Kidney (tissue), 14 donors: Measurements from ENCODE around the gene HNF4A. TPM values are rescaled to one million over a fixed set of nuclear protein-coding genes. Genes with fewer than 3 reads are reported as not detected.

ENCODE experiments used
- DNase-seq, 5 donors: peaks; one replicate each; pipeline ENCODE4 v3.0.0-alpha.2; 2013 to 2020
- FAIRE-seq: peaks from 2 replicates; lab custom pipeline; 2012; peaks lifted over from hg19 to GRCh38; lab: Jason Lieb, UNC
- H3K27ac ChIP-seq, 2 donors: one replicate each; pipeline ENCODE4 v1.7.0; 2013; ENCODE audit warnings: low read depth in 2 of 2, low read length in 2 of 2, inconsistent platforms in 1 of 2
- H3K27me3 ChIP-seq: one replicate; pipeline ENCODE4 v1.7.1; 2013; ENCODE audit warnings: low read length, inconsistent platforms; ENCODE audit not compliant: control insufficient read depth, insufficient read depth
- H3K36me3 ChIP-seq, 3 donors: one replicate each; pipeline versions ENCODE4 v1.7.0 to v1.7.1; 2013; ENCODE audit warnings: low read length in 3 of 3, control low read depth in 1 of 3, inconsistent platforms in 1 of 3; ENCODE audit not compliant: insufficient read depth in 3 of 3, control insufficient read depth in 2 of 3
- H3K4me1 ChIP-seq, 3 donors: one replicate each; pipeline versions ENCODE4 v1.7.0 to v1.7.1; 2013; ENCODE audit warnings: low read length in 3 of 3, inconsistent platforms in 1 of 3, low read depth in 1 of 3; ENCODE audit not compliant: control insufficient read depth in 2 of 3, insufficient read depth in 2 of 3
- H3K4me3 ChIP-seq, 3 donors: one replicate each; pipeline versions ENCODE4 v1.7.0 to v1.8.1; 2013; ENCODE audit warnings: low read length in 3 of 3, control low read depth in 1 of 3, inconsistent platforms in 1 of 3
- H3K9ac ChIP-seq, 3 donors: one replicate each; pipeline versions ENCODE4 v1.7.0 to v1.7.1; 2013; ENCODE audit warnings: low read length in 3 of 3, control low read depth in 1 of 3, inconsistent platforms in 1 of 3
- H3K9me3 ChIP-seq, 3 donors: one replicate each; pipeline versions ENCODE4 v1.7.0 to v1.7.1; 2013; ENCODE audit warnings: low read length in 3 of 3, control low read depth in 1 of 3, inconsistent platforms in 1 of 3; ENCODE audit not compliant: control insufficient read depth in 2 of 3, insufficient read depth in 1 of 3
- intact Hi-C: fragments of 100-400 bp; cut with DNase I; formaldehyde crosslinking; loops from one replicate; pipeline ENCODE4 v1.11.1; 2022
- polyA plus RNA-seq: library from polyadenylated mRNA; stranded (reverse); fragments of 350-450 nt; fragmentation: Illumina TruSeq; extraction: RNeasy Lipid Tissue Mini Kit (QIAGEN cat#74804); gene quantifications from one replicate; pipeline ENCODE4 v1.2.3, GENCODE V29; 2014; ENCODE audit warnings: low read depth, low replicate concordance; ENCODE audit not compliant: insufficient read depth
- total RNA-seq: library from RNA; stranded (reverse); fragmentation: NEBNext Ultra II Directional; extraction: Animal tissue kit (Norgen Biotek cat#: 25700); gene quantifications from one replicate; pipeline ENCODE4 v1.2.1, GENCODE V29; 2021
- TF ChIP-seq, protein P1 (sequence below): IDR thresholded peaks from 3 replicates; pipeline ENCODE4 v1.5.1; 2012; ENCODE audit warnings: mild to moderate bottlenecking, moderate library complexity, borderline replicate concordance; ENCODE audit not compliant: insufficient read depth; ENCODE audit errors: extremely low read depth
- donor health status: control.
- donor health status: control.
- donor health status: control.
- donor health status: control.
- donor health status: control.
- donor health status: DM: yes; HTN: yes; CAD: no.
- donor health status: Normal renal cell carcinoma (clear cell type).

HNF4A gene
- total and polyA plus RNA-seq, 2 donors from 2014 or later = 26.0 to 42.1 TPM

DNA sequence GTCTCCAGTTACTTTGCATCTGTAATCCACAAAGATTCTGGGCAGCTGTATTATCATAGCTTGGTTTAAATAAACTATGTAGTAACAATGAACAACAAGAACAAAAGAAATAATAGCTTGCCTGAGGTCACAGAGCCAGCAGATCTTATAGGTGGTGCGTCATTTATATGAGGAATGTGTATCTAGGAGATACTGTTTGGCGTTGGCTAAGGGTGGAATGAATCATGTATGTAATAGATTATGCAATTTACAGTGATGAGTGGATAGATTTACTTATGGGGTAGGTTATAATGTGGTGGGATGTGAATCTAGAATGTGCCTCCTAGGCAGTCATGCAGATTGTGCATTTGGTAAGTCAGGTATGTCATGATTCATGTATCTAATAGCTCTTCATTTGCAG, 42.8 kb downstream of the HNF4A start:
- no peaks in the 10 kb centered on the region for H3K4me1 ChIP-seq
- no peak overlapping the region for H3K4me3 ChIP-seq
- FAIRE-seq (no peak), DNase-seq (no peak)
- TF ChIP-seq, protein P1, sequence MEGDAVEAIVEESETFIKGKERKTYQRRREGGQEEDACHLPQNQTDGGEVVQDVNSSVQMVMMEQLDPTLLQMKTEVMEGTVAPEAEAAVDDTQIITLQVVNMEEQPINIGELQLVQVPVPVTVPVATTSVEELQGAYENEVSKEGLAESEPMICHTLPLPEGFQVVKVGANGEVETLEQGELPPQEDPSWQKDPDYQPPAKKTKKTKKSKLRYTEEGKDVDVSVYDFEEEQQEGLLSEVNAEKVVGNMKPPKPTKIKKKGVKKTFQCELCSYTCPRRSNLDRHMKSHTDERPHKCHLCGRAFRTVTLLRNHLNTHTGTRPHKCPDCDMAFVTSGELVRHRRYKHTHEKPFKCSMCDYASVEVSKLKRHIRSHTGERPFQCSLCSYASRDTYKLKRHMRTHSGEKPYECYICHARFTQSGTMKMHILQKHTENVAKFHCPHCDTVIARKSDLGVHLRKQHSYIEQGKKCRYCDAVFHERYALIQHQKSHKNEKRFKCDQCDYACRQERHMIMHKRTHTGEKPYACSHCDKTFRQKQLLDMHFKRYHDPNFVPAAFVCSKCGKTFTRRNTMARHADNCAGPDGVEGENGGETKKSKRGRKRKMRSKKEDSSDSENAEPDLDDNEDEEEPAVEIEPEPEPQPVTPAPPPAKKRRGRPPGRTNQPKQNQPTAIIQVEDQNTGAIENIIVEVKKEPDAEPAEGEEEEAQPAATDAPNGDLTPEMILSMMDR = no peak
- peaks cover 0 to 12% (median 0%) of the 10 kb centered on the region in 3 donors for H3K36me3 ChIP-seq
- no peaks in the 10 kb centered on the region for H3K27me3 ChIP-seq
- H3K27ac ChIP-seq = no peak overlapping the region
- no peaks in the 10 kb centered on the region for H3K9me3 ChIP-seq
- intact Hi-C loops = no loop called here
- H3K9ac ChIP-seq = no peak overlapping the region

DNA sequence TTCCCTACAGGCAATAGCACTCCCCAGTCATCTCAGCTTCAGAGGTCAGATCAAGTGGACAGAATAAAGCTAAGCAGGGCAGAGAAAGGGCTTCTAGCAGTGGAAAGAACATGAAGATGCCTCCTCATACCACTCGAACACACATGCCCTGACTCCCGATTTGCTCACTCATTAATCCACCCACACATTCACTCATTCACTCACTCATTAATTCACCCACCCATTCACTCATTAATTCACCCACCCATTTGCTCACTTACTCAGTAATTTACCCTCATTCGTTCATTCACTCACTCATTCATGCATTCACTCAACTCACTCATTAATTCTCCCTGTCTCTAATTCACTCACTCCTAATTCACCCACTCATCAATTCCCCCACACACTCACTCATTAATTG, 43.9 kb downstream of the HNF4A start:
- no peak for FAIRE-seq
- no peak overlapping the region for H3K9ac ChIP-seq

DNA sequence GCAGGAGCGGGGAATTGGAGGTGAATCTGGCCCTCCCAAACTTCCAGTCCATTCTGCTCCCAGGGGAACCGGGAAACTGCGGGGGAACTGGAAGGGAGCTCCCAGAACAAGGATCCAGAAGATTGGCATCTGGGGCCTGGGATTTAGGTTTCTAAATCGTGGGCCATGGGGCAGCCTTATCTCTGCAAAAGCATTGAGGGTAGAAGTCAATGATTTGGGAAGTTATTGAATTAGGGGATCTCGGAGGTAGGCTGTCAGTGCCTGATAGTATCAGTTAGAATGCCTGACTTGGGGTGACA, 45.1 kb downstream of the HNF4A start:
- DNase-seq (no peak), FAIRE-seq (no peak)
- H3K4me3 ChIP-seq = peak overlapping the region in 1 of 3 donors; percentile 21
- TF ChIP-seq, protein P1 = no peak
- no peak overlapping the region for H3K9ac ChIP-seq
- peaks cover 0 to 13% (median 0%) of the 10 kb centered on the region in 3 donors for H3K36me3 ChIP-seq
- intact Hi-C loops = no loop called here
- H3K27me3 ChIP-seq = no peaks in the 10 kb centered on the region
- peaks cover 0 to 6% (median 0%) of the 10 kb centered on the region in 3 donors for H3K4me1 ChIP-seq
- no peaks in the 10 kb centered on the region for H3K9me3 ChIP-seq
- no peak overlapping the region for H3K27ac ChIP-seq

More for the DNA sequence above, 43.9 kb downstream of the HNF4A start:
- Histone ChIP-seq H3K27me3 (no peaks in the 10 kb centered on the region), H3K36me3 (peaks cover 0 to 13% (median 0%) of the 10 kb centered on the region in 3 donors), H3K27ac (no peak overlapping the region), H3K9me3 (no peaks in the 10 kb centered on the region), H3K4me1 (peaks cover 0 to under 1% (median 0%) of the 10 kb centered on the region in 3 donors), H3K4me3 (no peak overlapping the region)
- intact Hi-C loops = no loop called here
- peak in 1 of 5 donors; percentile 6 for DNase-seq
- TF ChIP-seq, protein P1 = no peak
